ENCODE data around the gene CTSW.
A peak's percentile ranks its signal among the peaks of the same experiment; 100 is the strongest.

The CTSW gene

GRCh38 chr11:65911682-65912568 is 32.3 kb downstream of the CTSW start:
- peak overlapping the region; percentile 41 for H3K9ac ChIP-seq (ENCODE audit: low read length)
- H3K9me3 ChIP-seq (ENCODE audit: control insufficient read depth, low read length) = no peaks in the 10 kb centered on the region
- H3K36me3 ChIP-seq (ENCODE audit: control insufficient read depth, insufficient read depth, low read length) = no peaks in the 10 kb centered on the region
- H3K4me3 ChIP-seq (ENCODE audit: low read length) = no peak overlapping the region
- peaks cover 34% of the 10 kb centered on the region for H3K4me1 ChIP-seq (ENCODE audit: control insufficient read depth, insufficient read depth, low read length)
- peaks cover 3% of the 10 kb centered on the region for H3K27me3 ChIP-seq (ENCODE audit: control insufficient read depth, insufficient read depth, low read length)

DNA sequence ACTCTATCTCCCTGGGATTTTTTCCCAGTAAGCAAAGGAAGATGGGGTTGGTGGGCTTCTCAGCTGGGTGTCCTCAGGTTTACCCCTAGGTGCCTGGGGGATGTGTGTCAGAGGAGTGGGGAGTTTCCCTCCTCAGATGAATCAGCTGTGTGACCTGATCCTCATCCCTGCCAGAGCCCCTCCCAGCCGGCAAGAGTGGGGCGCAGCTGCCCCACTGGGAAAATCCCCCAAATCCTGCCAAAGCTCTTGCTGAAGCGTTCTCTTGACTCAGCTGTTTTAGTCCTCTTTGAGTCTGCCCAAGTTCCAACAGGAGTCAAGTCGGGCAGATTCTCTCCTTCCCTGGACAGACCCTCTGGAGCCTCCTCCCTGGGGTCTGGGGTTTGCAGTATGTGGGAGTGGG is 33.2 kb downstream of the CTSW start:
- H3K4me1 ChIP-seq (ENCODE audit: control insufficient read depth, insufficient read depth, low read length) = peaks cover 43% of the 10 kb centered on the region
- no peaks in the 10 kb centered on the region for H3K9me3 ChIP-seq (ENCODE audit: control insufficient read depth, low read length)
- H3K27me3 ChIP-seq (ENCODE audit: control insufficient read depth, insufficient read depth, low read length) = peaks cover 3% of the 10 kb centered on the region
- no peaks in the 10 kb centered on the region for H3K36me3 ChIP-seq (ENCODE audit: control insufficient read depth, insufficient read depth, low read length)
- no peak overlapping the region for H3K4me3 ChIP-seq (ENCODE audit: low read length)
- no peak overlapping the region for H3K9ac ChIP-seq (ENCODE audit: low read length)

GRCh38 chr11:65915101-65915820 is 35.6 kb downstream of the CTSW start:
- H3K4me1 ChIP-seq (ENCODE audit: control insufficient read depth, insufficient read depth, low read length) = peaks cover 51% of the 10 kb centered on the region
- H3K36me3 ChIP-seq (ENCODE audit: control insufficient read depth, insufficient read depth, low read length) = no peaks in the 10 kb centered on the region
- no peak overlapping the region for H3K9ac ChIP-seq (ENCODE audit: low read length)
- no peaks in the 10 kb centered on the region for H3K27me3 ChIP-seq (ENCODE audit: control insufficient read depth, insufficient read depth, low read length)
- H3K9me3 ChIP-seq (ENCODE audit: control insufficient read depth, low read length) = no peaks in the 10 kb centered on the region
- no peak overlapping the region for H3K4me3 ChIP-seq (ENCODE audit: low read length)

- H3K4me1 ChIP-seq (ENCODE audit: control insufficient read depth, insufficient read depth, low read length) = peaks cover 57% of the 10 kb centered on the region
- H3K4me3 ChIP-seq (ENCODE audit: low read length) = no peak overlapping the region
- H3K9me3 ChIP-seq (ENCODE audit: control insufficient read depth, low read length) = no peaks in the 10 kb centered on the region
- no peaks in the 10 kb centered on the region for H3K36me3 ChIP-seq (ENCODE audit: control insufficient read depth, insufficient read depth, low read length)
- H3K9ac ChIP-seq (ENCODE audit: low read length) = no peak overlapping the region
- H3K27me3 ChIP-seq (ENCODE audit: control insufficient read depth, insufficient read depth, low read length) = no peaks in the 10 kb centered on the region
Observed at GRCh38 chr11:65915821-65916251, 36.2 kb downstream of the CTSW start.

DNA sequence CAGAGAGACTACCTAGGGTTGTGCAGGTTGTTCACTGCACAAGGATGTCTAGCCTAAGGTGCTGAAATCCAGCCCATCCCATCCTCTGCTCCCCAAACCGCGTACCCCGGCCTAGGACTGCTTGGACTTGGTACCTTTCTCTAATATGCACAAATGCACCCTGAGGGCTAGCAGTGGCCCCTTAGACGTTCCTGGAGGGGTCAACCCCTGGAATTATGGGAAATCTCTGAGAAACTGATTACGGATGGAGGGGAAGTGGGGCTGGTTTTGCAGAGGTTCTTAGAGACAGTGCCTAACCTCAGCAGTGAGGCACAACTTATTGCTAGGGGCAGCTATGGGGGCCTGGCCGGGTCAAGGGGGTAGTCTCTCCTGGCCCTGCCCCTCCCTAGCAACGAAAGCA is 36.8 kb downstream of the CTSW start:
- no peak overlapping the region for H3K9ac ChIP-seq (ENCODE audit: low read length)
- no peaks in the 10 kb centered on the region for H3K9me3 ChIP-seq (ENCODE audit: control insufficient read depth, low read length)
- peaks cover 57% of the 10 kb centered on the region for H3K4me1 ChIP-seq (ENCODE audit: control insufficient read depth, insufficient read depth, low read length)

GRCh38 chr11:65917077-65917433 is 37.4 kb downstream of the CTSW start:
- Histone ChIP-seq H3K27me3 (ENCODE audit: control insufficient read depth, insufficient read depth, low read length) (no peaks in the 10 kb centered on the region), H3K9me3 (ENCODE audit: control insufficient read depth, low read length) (no peaks in the 10 kb centered on the region), H3K4me3 (ENCODE audit: low read length) (no peak overlapping the region), H3K4me1 (ENCODE audit: control insufficient read depth, insufficient read depth, low read length) (peaks cover 51% of the 10 kb centered on the region), H3K36me3 (ENCODE audit: control insufficient read depth, insufficient read depth, low read length) (no peaks in the 10 kb centered on the region), H3K9ac (ENCODE audit: low read length) (no peak overlapping the region)

More for the DNA sequence above, 36.8 kb downstream of the CTSW start:
- Histone ChIP-seq H3K36me3 (ENCODE audit: control insufficient read depth, insufficient read depth, low read length) (no peaks in the 10 kb centered on the region), H3K4me3 (ENCODE audit: low read length) (no peak overlapping the region), H3K27me3 (ENCODE audit: control insufficient read depth, insufficient read depth, low read length) (no peaks in the 10 kb centered on the region)

DNA sequence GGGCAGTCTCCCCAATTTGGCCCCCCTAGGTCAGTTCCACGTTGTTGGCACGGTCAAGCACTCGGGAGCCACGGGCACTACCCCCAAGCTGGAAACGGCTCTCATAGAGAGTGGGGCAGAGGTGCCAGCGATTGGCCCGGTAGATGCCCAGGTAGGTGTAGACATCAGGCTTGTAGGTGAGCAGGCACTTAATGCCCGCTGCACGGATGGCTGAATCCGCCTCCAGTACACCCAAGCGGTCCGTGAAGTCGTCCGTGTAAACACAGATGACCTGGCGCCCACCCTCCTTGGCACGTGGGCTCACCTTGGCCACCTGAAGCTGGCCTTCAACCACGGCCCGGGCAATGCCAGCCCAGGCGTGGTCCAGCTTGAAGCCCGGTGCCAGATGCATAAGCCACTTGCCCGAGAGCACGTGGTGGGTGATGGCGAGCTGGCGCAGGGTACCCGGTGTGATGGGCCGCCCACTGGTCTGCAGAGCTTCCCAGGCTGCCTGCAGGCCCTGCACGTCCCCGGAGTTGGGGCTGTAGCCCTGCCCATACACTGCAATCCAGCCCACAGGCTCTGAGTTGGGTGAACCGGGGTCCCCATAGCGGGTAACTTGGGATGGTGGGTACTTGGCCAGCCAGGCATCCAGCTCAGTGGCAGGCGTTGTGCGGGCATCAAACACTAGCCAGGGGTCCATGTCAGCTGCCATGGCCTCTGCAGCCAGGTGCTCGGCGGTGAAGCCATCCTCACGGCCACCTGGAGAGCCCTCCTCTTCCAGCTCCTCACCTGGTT is 38.0 kb downstream of the CTSW start:
- Histone ChIP-seq H3K27me3 (ENCODE audit: control insufficient read depth, insufficient read depth, low read length) (no peaks in the 10 kb centered on the region), H3K9me3 (ENCODE audit: control insufficient read depth, low read length) (no peaks in the 10 kb centered on the region), H3K9ac (ENCODE audit: low read length) (peak overlapping the region; percentile 98), H3K36me3 (ENCODE audit: control insufficient read depth, insufficient read depth, low read length) (peaks cover under 1% of the 10 kb centered on the region), H3K4me3 (ENCODE audit: low read length) (peak overlapping the region; percentile 97), H3K4me1 (ENCODE audit: control insufficient read depth, insufficient read depth, low read length) (peaks cover 45% of the 10 kb centered on the region)

DNA sequence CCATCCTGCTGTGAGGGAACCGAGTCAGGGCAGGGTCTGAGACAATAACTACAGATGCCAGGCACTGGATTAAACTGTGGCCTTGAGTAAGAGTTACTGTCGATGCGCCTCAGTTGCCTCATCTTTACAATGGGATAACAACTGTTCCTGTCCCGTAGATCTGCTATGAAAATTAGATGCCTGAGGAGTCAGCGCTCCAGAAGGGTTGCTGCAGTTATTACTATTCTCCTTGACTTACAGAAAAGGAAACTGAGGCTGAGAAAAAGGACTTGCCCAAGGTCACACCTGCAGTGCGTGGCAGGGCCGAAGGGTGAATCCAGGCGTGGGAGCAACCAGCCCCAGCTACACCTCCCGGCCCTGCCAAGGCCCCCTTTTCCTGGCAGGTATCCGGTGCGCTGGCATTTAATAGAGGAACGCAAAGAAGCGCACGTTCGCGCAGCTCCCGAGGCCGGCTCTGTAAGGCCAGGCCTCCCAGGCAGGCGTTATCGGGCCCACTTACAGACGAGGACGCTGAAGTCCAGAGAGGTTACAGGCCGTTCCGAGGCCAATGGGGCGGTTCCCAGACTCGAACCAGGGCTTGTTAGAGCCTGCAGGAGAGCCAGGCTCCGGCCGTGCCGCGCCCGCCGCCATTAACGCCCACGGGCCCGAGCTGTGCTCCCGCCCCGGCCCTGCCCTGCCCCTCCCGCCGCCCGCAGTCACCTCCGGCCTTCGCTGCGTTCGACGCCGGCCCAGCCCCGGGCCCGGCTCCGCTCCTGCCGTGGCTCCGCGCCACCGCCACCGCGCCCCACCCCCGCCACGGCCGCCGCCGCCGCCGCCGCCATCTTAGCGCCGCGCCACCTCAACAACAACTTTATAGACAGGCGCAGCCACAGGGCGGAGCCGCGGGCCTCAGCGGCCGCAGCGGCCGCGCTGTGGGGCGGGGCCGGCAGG is 38.8 kb downstream of the CTSW start, which contains the start of gene C11orf68:
Gene C11orf68, minus strand, starts transcription at position 852 of the 930 bp plus-strand sequence. Its CDS starts 31 bp downstream, at position 821.
- Histone ChIP-seq H3K36me3 (ENCODE audit: control insufficient read depth, insufficient read depth, low read length) (peaks cover 4% of the 10 kb centered on the region), H3K27me3 (ENCODE audit: control insufficient read depth, insufficient read depth, low read length) (no peaks in the 10 kb centered on the region), H3K4me1 (ENCODE audit: control insufficient read depth, insufficient read depth, low read length) (peaks cover 42% of the 10 kb centered on the region), H3K4me3 (ENCODE audit: low read length) (peak within 1 kb of the TSS; percentile 97), H3K9me3 (ENCODE audit: control insufficient read depth, low read length) (no peaks in the 10 kb centered on the region), H3K9ac (ENCODE audit: low read length) (peak within 1 kb of the TSS; percentile 98)

GRCh38 chr11:65919141-65919572 is 39.5 kb downstream of the CTSW start, which contains the start of gene DRAP1:
TSS of gene DRAP1 (plus strand) at chr11:65919426. CDS start at chr11:65919502, 76 bp downstream.
- H3K4me3 ChIP-seq (ENCODE audit: low read length) = peak within 1 kb of the TSS; percentile 97
- peak within 1 kb of the TSS; percentile 98 for H3K9ac ChIP-seq (ENCODE audit: low read length)
- peaks cover 42% of the 10 kb centered on the region for H3K4me1 ChIP-seq (ENCODE audit: control insufficient read depth, insufficient read depth, low read length)
- no peaks in the 10 kb centered on the region for H3K27me3 ChIP-seq (ENCODE audit: control insufficient read depth, insufficient read depth, low read length)
- no peaks in the 10 kb centered on the region for H3K9me3 ChIP-seq (ENCODE audit: control insufficient read depth, low read length)
- peaks cover 4% of the 10 kb centered on the region for H3K36me3 ChIP-seq (ENCODE audit: control insufficient read depth, insufficient read depth, low read length)

DNA sequence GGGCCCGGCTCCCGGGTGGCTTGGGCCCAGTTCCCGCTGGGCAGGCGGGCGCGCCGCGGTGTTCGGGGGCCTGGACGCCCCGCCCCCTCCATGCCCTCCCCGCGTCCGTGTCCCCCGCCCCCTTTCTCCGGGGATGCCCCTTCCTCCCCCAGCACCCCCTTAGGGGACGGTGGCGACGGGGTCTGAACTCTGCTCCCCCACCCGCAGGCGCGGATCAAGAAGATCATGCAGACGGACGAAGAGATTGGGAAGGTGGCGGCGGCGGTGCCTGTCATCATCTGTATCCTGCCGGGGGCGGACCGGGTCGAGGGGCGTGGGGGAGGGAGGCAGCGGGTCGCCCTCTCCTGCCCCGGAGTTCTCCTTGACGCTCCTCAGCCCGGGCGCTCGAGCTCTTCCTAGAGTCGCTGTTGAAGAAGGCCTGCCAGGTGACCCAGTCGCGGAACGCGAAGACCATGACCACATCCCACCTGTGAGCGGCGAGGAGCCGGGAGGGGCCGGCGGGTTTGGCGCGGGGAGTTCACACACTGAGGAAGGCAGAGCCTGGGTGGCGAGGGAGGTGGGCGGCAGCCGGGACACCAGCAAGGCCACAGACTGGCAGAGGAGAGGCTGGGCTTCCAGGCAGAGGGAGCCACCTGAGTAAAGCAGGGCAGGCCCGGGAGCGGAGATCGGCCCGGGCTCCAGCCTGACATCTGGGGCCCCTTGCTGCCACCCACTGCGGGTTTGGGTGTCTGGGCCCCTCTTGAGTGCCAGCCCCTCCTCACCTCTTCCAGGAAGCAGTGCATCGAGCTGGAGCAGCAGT is 40.1 kb downstream of the CTSW start:
- Histone ChIP-seq H3K4me1 (ENCODE audit: control insufficient read depth, insufficient read depth, low read length) (peaks cover 42% of the 10 kb centered on the region), H3K36me3 (ENCODE audit: control insufficient read depth, insufficient read depth, low read length) (peaks cover 4% of the 10 kb centered on the region), H3K9me3 (ENCODE audit: control insufficient read depth, low read length) (no peaks in the 10 kb centered on the region), H3K9ac (ENCODE audit: low read length) (peak overlapping the region; percentile 60), H3K27me3 (ENCODE audit: control insufficient read depth, insufficient read depth, low read length) (no peaks in the 10 kb centered on the region), H3K4me3 (ENCODE audit: low read length) (peak overlapping the region; percentile 31)
